Astrocyte of the spinal cord (primary cell): ENCODE data around the gene CDH6.
A peak's percentile ranks its signal among the peaks of the same experiment; 100 is the strongest.

Source experiments
- DNase-seq: peaks from one replicate; pipeline ENCODE4 v3.0.0; 2011; ENCODE audit warnings: low read depth, low spot score
- H3K4me3 ChIP-seq: 2 replicates; pipeline ENCODE4 v1.5.1; 2011; ENCODE audit warnings: low read depth, mild to moderate bottlenecking, low read length, moderate library complexity
- in situ Hi-C: cut with HindIII; loops from 2 replicates; pipeline ENCODE4 v1.10.0; 2017; ENCODE audit warnings: low sequenced_read_pairs
- TF ChIP-seq, protein P1 (sequence below): IDR thresholded peaks from 2 replicates; pipeline ENCODE4 v1.5.1; 2012; ENCODE audit warnings: low read depth, mild to moderate bottlenecking, low read length, inconsistent platforms

The CDH6 gene

DNA sequence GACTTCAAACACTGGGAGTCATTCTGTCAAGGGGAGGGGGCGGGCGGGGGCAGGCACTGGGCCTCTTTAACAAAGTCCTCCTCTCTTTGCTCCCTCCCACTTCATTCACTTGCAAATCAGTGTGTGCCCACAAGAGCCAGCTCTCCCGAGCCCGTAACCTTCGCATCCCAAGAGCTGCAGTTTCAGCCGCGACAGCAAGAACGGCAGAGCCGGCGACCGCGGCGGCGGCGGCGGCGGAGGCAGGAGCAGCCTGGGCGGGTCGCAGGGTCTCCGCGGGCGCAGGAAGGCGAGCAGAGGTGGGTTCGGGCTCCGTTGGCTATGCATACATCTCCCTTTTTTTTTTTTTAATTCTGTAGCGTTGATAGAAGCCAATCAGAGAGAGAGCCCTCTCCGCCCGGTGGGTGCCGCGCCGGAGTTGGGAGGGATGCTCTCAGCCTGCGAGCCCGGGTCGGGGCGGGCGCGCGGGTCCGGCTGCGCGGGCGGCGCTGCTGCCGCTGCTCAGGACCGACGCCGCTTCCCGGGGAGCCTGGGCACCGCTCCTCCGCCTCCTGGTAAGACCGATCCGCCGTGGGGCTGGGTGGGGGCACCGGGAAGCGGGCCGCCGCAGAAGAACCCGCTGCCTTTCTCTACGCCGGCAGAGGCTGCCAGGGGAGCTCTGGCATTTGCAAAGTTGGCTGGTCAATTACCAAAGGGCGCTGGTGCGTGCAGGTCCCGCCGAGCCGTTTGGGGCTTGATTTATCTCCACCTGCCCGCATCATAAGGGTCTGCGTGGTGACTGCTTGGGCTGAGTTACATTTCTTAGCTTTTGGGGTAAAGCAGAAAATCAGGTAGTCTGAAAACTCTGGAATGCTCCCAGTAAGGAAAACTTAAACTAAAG, at the start of gene CDH6:
TSS of gene CDH6 (plus strand) at position 96 of the 877 bp plus-strand sequence. CDS start 73,788 bp downstream, outside the sequence.
- TF ChIP-seq, protein P1, sequence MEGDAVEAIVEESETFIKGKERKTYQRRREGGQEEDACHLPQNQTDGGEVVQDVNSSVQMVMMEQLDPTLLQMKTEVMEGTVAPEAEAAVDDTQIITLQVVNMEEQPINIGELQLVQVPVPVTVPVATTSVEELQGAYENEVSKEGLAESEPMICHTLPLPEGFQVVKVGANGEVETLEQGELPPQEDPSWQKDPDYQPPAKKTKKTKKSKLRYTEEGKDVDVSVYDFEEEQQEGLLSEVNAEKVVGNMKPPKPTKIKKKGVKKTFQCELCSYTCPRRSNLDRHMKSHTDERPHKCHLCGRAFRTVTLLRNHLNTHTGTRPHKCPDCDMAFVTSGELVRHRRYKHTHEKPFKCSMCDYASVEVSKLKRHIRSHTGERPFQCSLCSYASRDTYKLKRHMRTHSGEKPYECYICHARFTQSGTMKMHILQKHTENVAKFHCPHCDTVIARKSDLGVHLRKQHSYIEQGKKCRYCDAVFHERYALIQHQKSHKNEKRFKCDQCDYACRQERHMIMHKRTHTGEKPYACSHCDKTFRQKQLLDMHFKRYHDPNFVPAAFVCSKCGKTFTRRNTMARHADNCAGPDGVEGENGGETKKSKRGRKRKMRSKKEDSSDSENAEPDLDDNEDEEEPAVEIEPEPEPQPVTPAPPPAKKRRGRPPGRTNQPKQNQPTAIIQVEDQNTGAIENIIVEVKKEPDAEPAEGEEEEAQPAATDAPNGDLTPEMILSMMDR: no peak
- DNase-seq: peak; percentile 81
- H3K4me3 ChIP-seq: peak within 1 kb of the TSS; percentile 89

DNA sequence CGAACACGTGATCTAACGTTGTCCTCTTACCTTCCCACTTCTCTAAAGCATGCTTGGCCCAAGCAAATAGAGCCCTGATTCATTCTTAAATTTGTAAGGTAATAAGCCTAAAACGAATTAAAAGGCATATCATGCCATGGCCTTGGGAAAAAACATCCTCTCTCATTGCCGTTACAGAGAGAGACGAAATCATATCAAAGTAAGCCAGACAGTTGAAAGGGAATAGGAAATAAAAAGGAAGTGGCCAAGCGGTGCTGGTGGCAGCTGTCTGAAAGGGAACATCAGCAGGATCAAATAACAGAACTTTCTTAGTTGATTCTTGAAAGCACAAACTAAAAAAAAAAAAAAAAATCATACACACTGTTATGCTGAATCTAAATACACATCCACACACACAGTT, 49.1 kb upstream of the CDH6 start:
- in situ Hi-C loops: no loop called here
- no peak for DNase-seq
- TF ChIP-seq, protein P1: no peak
- no peak overlapping the region for H3K4me3 ChIP-seq

More for the DNA sequence above, at the start of gene CDH6:
- in situ Hi-C loops: no loop called here

DNA sequence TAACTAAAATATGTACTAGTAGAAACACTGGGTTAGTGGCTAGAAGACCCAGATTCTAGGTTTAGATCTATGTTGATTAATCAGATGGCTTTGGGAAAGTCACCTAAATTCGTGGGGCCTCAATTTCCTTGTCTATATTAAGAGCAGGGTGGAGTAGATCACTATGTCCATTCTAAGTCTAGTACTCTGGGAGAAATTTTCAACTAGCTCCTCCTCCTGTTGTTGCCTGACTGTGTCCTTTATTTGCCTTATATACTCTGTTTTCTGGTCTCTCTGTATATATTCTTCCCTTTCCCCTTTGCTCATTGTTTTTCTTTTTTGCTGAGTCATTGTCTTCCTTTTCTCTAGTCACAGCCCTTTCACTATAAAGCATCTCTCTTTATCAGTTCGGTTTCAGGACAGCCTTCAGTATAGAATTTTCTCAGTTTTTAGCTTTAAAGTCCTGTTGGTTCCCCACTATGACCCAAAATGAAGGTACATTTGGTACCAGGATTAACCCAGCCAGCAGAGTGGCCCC, 44.5 kb upstream of the CDH6 start:
- H3K4me3 ChIP-seq: no peak overlapping the region
- in situ Hi-C loops: no loop called here
- DNase-seq: peak; percentile 30
- TF ChIP-seq, protein P1: no peak

DNA sequence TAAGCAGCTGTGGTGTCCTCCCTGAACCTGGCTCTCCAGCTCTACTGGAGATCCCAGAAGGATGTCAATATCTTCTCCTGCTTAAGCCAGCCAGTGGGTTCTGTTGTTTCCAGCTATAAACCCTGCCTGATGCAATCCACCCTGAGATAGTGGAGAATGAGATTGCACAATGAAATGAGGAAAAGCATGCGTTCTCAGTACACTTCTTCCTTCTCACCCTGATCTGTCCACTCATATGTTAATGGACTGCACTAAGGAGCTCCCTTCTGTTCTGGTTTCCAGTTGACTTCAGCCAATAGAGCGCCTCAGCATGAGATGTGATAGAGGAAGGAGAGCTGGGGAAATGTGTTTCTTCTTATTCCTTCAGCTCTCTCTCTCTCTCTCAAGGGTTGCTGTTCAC, 40.0 kb upstream of the CDH6 start:
- TF ChIP-seq, protein P1: no peak
- in situ Hi-C loops: no loop called here

DNA sequence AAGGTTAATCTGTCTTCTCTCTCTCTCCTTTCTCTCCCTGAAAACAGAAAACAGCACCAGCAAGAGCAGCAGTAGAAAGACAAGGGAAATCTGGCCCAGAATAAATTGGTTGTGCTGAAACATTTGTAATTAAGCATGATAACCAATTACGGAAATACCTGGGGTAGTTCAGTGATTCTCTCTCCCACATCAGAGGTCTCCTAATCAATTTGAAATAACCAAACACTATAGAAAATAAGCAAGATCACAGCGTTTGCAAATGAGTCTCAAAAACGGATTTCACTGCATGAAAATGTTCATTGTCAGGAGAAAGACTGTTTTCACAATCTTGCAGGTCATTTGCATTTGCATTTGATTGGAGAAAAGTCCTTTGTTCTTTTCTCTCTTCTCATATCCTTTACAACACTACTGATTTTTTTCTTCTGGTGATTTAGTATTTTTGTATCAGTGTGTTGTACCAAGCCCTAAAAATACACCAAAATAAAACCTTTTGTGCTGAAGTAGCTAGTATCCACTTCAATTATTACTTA, 36.8 kb upstream of the CDH6 start:
- TF ChIP-seq, protein P1: no peak
- in situ Hi-C loops: no loop called here
- no peak for DNase-seq

More for the DNA sequence above, 40.0 kb upstream of the CDH6 start:
- H3K4me3 ChIP-seq: no peak overlapping the region
- DNase-seq: no peak

DNA sequence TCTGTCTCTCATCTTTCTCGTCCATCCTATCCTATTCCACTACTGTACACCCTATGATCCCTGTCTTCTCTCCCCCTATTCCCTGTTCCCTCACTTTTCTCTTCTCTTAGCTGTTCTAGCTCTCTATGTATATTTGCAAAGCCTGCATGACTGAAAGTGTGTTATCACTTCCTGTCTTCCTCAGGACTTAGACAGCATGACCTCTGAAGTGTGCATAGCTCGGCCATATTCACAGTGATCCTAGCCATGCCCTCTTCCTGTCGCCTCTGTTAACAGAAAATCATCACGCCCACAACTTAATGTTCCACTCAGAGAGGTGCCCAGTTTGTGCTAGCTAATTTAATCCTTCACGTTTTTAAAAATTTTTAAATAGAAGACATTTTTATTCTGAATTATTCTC, 35.8 kb upstream of the CDH6 start:
- no peak for DNase-seq
- in situ Hi-C loops: no loop called here
- TF ChIP-seq, protein P1: no peak
- H3K4me3 ChIP-seq: no peak overlapping the region

More for the DNA sequence above, 36.8 kb upstream of the CDH6 start:
- no peak overlapping the region for H3K4me3 ChIP-seq
